Mesodermal cell (in vitro differentiated cells): ENCODE measurements around the gene FAM83G.
"Not testable (repeated sequence)": the region's sequence is repeated elsewhere in the genome, so short reads cannot be mapped to it uniquely, and the experiment has no call there.

Experiments used
- H3K27ac ChIP-seq: 2 replicates; pipeline ENCODE4 v1.7.0; 2013; ENCODE audit warnings: mild to moderate bottlenecking, low read depth, low read length, moderate library complexity; ENCODE audit not compliant: severe bottlenecking
- H3K36me3 ChIP-seq: 2 replicates; pipeline ENCODE4 v1.7.1; 2013; ENCODE audit warnings: mild to moderate bottlenecking, low read length, moderate library complexity; ENCODE audit not compliant: control insufficient read depth, insufficient read depth
- H3K4me1 ChIP-seq: one replicate; pipeline ENCODE4 v1.7.1; 2013; ENCODE audit warnings: mild to moderate bottlenecking, low read length; ENCODE audit not compliant: insufficient read depth, control insufficient read depth, poor library complexity, severe bottlenecking
- H3K4me3 ChIP-seq: 2 replicates; pipeline ENCODE4 v1.7.0; 2013; ENCODE audit warnings: low read length, control low read depth, mild to moderate bottlenecking; ENCODE audit not compliant: insufficient read depth, poor library complexity, severe bottlenecking; ENCODE audit errors: extremely low read depth
- H3K9me3 ChIP-seq: 2 replicates; pipeline ENCODE4 v1.7.1; 2013; ENCODE audit warnings: mild to moderate bottlenecking, low read length, moderate library complexity; ENCODE audit not compliant: control insufficient read depth
- WGBS, 2 experiments: methylation state at CpG; one replicate each; pipeline ENCODE4 v1.1.5; 2013; ENCODE audit warnings: missing lambda C conversion rate in 2 of 2; ENCODE audit not compliant: insufficient coverage in 2 of 2; 5-methylcytosine and 5-hydroxymethylcytosine counted together

Gene FAM83G

GRCh38 chr17:18928628-18929125 lies 75.9 kb downstream of the FAM83G start:
- peaks cover 65% of the 10 kb centered on the region for H3K36me3 ChIP-seq
- H3K9me3 ChIP-seq = no peaks in the 10 kb centered on the region
- H3K4me1 ChIP-seq = no peaks in the 10 kb centered on the region
- WGBS, 2 experiments = 94% methylated on average over 9 of the region's 9 CpGs
- no peak overlapping the region for H3K27ac ChIP-seq
- no peak overlapping the region for H3K4me3 ChIP-seq

- no peak overlapping the region for H3K4me3 ChIP-seq
- H3K9me3 ChIP-seq = no peaks in the 10 kb centered on the region
- no peaks in the 10 kb centered on the region for H3K4me1 ChIP-seq
- peaks cover 66% of the 10 kb centered on the region for H3K36me3 ChIP-seq
- WGBS, 2 experiments = 100% methylated on average over 1 of the region's 1 CpG
- H3K27ac ChIP-seq = no peak overlapping the region
Measured at GRCh38 chr17:18925187-18925586, 79.4 kb downstream of the FAM83G start.

GRCh38 chr17:18922596-18922995 lies 82.0 kb downstream of the FAM83G start:
- not testable (repeated sequence) for H3K4me1 ChIP-seq, H3K9me3 ChIP-seq, H3K4me3 ChIP-seq, H3K27ac ChIP-seq
- WGBS, 2 experiments = 86 to 100% methylated on average over 1 to 3 of the region's 7 CpGs
- H3K36me3 ChIP-seq = peaks cover 61% of the 10 kb centered on the region

GRCh38 chr17:18921912-18922451 lies 82.6 kb downstream of the FAM83G start:
- Histone ChIP-seq H3K9me3 (no peaks in the 10 kb centered on the region), H3K27ac (no peak overlapping the region), H3K36me3 (peaks cover 62% of the 10 kb centered on the region), H3K4me3 (no peak overlapping the region), H3K4me1 (no peaks in the 10 kb centered on the region)
- WGBS, 2 experiments = 86 to 100% methylated on average over 1 of the region's 4 CpGs

- H3K4me1 ChIP-seq = no peaks in the 10 kb centered on the region
- H3K27ac ChIP-seq = no peak overlapping the region
- WGBS, 2 experiments = 100% methylated on average over 1 of the region's 2 CpGs
- no peaks in the 10 kb centered on the region for H3K9me3 ChIP-seq
- peaks cover 59% of the 10 kb centered on the region for H3K36me3 ChIP-seq
- no peak overlapping the region for H3K4me3 ChIP-seq
Measured at GRCh38 chr17:18921485-18921884, 83.1 kb downstream of the FAM83G start.

- no peak overlapping the region for H3K27ac ChIP-seq
- H3K4me1 ChIP-seq = no peaks in the 10 kb centered on the region
- H3K4me3 ChIP-seq = no peak overlapping the region
- H3K9me3 ChIP-seq = no peaks in the 10 kb centered on the region
- 92 to 95% methylated on average over 5 to 6 of the region's 6 CpGs for WGBS, 2 experiments
- peaks cover 64% of the 10 kb centered on the region for H3K36me3 ChIP-seq
Measured at GRCh38 chr17:18920911-18921441, 83.6 kb downstream of the FAM83G start.

- WGBS, 2 experiments = 80 to 86% methylated on average over 6 of the region's 6 CpGs
- H3K9me3 ChIP-seq = no peaks in the 10 kb centered on the region
- no peak overlapping the region for H3K4me3 ChIP-seq
- peaks cover 65% of the 10 kb centered on the region for H3K36me3 ChIP-seq
- H3K27ac ChIP-seq = no peak overlapping the region
- no peaks in the 10 kb centered on the region for H3K4me1 ChIP-seq
Measured at GRCh38 chr17:18919963-18920362, 84.6 kb downstream of the FAM83G start.
